PC-9 (cell line): ENCODE results near the gene DCP1B.

Experiments used
- EZH2 ChIP-seq: fragments of 200-600 bp; sonication (generic); IDR thresholded peaks from 2 replicates; pipeline ENCODE4 v1.8.0; 2017; ENCODE audit warnings: antibody characterized with exemption, low read depth
- TF ChIP-seq, protein P1 (sequence below): fragments of 200-600 bp; sonication (generic); conservative IDR thresholded peaks from 2 replicates; pipeline ENCODE4 v1.6.1; 2017; ENCODE audit warnings: mixed run types, antibody characterized with exemption, mild to moderate bottlenecking, moderate library complexity

DNA sequence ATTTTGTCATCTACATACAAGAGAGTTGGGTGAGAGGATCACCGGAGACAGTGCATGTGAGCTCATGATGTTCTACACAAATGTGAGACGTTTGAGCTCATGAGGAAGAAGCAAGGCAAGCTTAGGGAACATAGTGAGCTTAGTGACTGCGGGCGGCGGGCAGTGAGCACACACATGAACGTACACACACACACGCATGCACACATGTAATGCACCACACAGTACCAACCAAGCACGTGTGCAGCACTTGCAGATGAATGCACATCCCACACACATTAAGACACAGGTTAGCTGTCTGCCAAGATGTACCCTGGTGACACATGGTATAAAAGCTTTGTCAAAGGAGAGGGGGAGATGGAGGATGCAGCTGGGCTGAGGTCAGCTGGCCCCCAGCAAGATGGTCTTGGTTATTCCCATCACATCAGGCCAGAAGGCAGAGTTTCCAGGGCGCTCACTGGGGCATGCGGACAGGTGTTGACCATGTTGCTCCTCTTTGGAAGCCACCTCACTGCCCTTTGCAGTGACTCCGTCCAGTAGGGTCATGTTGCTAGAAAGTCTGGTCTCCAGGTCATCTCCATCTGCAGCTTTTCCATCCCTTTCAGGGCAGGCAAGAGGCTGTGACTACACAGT lies 77.1 kb downstream of the DCP1B start:
- TF ChIP-seq, protein P1, sequence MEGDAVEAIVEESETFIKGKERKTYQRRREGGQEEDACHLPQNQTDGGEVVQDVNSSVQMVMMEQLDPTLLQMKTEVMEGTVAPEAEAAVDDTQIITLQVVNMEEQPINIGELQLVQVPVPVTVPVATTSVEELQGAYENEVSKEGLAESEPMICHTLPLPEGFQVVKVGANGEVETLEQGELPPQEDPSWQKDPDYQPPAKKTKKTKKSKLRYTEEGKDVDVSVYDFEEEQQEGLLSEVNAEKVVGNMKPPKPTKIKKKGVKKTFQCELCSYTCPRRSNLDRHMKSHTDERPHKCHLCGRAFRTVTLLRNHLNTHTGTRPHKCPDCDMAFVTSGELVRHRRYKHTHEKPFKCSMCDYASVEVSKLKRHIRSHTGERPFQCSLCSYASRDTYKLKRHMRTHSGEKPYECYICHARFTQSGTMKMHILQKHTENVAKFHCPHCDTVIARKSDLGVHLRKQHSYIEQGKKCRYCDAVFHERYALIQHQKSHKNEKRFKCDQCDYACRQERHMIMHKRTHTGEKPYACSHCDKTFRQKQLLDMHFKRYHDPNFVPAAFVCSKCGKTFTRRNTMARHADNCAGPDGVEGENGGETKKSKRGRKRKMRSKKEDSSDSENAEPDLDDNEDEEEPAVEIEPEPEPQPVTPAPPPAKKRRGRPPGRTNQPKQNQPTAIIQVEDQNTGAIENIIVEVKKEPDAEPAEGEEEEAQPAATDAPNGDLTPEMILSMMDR, result no peak
- no peak for TF ChIP-seq EZH2
